GM04504 (cell line): Measurements from ENCODE around the gene USE1.
"Not testable (repeated sequence)": the region's sequence is repeated elsewhere in the genome, so short reads cannot be mapped to it uniquely, and the experiment has no call there.

Experiments
- DNase-seq: peaks from one replicate; pipeline ENCODE4 v3.0.0-alpha.2; 2012; ENCODE audit warnings: low read depth

Gene USE1

GRCh38 chr19:17215127-17215971 lies at the start of gene USE1:
Gene USE1 (plus strand): TSS chr19:17215357. CDS start chr19:17215406, 49 bp downstream.
- peak; percentile 83 for DNase-seq

- DNase-seq: no peak
These were observed 49.4 kb upstream of the USE1 start for GRCh38 chr19:17165715-17166114.

- DNase-seq: no peak
These were observed 44.4 kb upstream of the USE1 start for GRCh38 chr19:17170538-17171297.

- no peak for DNase-seq
These were observed 43.3 kb upstream of the USE1 start for GRCh38 chr19:17171874-17172273.

- DNase-seq: no peak
These were observed 42.4 kb upstream of the USE1 start for GRCh38 chr19:17172624-17173345.

GRCh38 chr19:17178291-17178690 lies 36.9 kb upstream of the USE1 start:
- no peak for DNase-seq

- no peak for DNase-seq
These were observed 34.0 kb upstream of the USE1 start for GRCh38 chr19:17180997-17181702.

- DNase-seq: no peak
These were observed 31.8 kb upstream of the USE1 start for GRCh38 chr19:17183271-17183761.

- DNase-seq: no peak
These were observed 31.3 kb upstream of the USE1 start for GRCh38 chr19:17183858-17184321.

- DNase-seq: no peak
These were observed 30.8 kb upstream of the USE1 start for GRCh38 chr19:17184371-17184841.

- DNase-seq: no peak
These were observed 29.6 kb upstream of the USE1 start for GRCh38 chr19:17185590-17185989.

GRCh38 chr19:17191736-17192135 lies 23.4 kb upstream of the USE1 start:
- DNase-seq: not testable (repeated sequence)

GRCh38 chr19:17192751-17193150 lies 22.4 kb upstream of the USE1 start:
- no peak for DNase-seq

- no peak for DNase-seq
These were observed 20.5 kb upstream of the USE1 start for GRCh38 chr19:17194608-17195007.

GRCh38 chr19:17195106-17195505 lies 20.1 kb upstream of the USE1 start:
- DNase-seq: no peak

GRCh38 chr19:17196610-17197009 lies 18.5 kb upstream of the USE1 start:
- DNase-seq: no peak

- no peak for DNase-seq
These were observed 17.5 kb upstream of the USE1 start for GRCh38 chr19:17197666-17198065.

GRCh38 chr19:17200408-17201079 lies 14.6 kb upstream of the USE1 start:
- DNase-seq: no peak

GRCh38 chr19:17202249-17202648 lies 12.9 kb upstream of the USE1 start:
- DNase-seq: no peak

- DNase-seq: no peak
These were observed 12.4 kb upstream of the USE1 start for GRCh38 chr19:17202713-17203112.
